Measurements from ENCODE around the gene CENPS. TPM values are rescaled to one million over a fixed set of nuclear protein-coding genes. Genes with fewer than 3 reads are reported as not detected.

Gene CENPS
- total and polyA plus RNA-seq, 2 donors (not counting 1 experiment from before 2014, with no cell fraction given), result 10.2 to 11.9 TPM

- H2AFZ ChIP-seq (ENCODE audit: low read length), result no peak overlapping the region
- no peaks in the 10 kb centered on the region for H3K9me3 ChIP-seq (ENCODE audit: control insufficient read depth, insufficient read depth, low read depth, low read length)
- no peaks in the 10 kb centered on the region for H4K20me1 ChIP-seq (ENCODE audit: control insufficient read depth, extremely low read depth, insufficient read depth, low read length)
- no peaks in the 10 kb centered on the region for H3K27me3 ChIP-seq (ENCODE audit: control insufficient read depth, insufficient read depth, low read length)
- DNase-seq (ENCODE audit: low read depth in 2 of 2), result no peak
- H3K4me3 ChIP-seq (replicated peaks in 1 of 4; ENCODE audit: control extremely low read depth in 1 of 4, insufficient read depth in 1 of 4, low read depth in 3 of 4, low read length in 4 of 4), result no peak overlapping the region
- H3K27ac ChIP-seq (ENCODE audit: insufficient read depth, low read length), result no peak overlapping the region
- H3K9ac ChIP-seq (ENCODE audit: insufficient read depth, low read length), result no peak overlapping the region
- H3K4me1 ChIP-seq (ENCODE audit: control insufficient read depth, extremely low read depth, insufficient read depth, low read length), result peaks cover 4% of the 10 kb centered on the region
- TF ChIP-seq CTCF (conservative IDR thresholded peaks at IDR 0.05 in 1 of 2, IDR thresholded peaks at IDR 0.05 in 1 of 2; ENCODE audit: low read depth in 1 of 2, low read length in 2 of 2) (no peak), EZH2 (IDR thresholded peaks at IDR 0.05; ENCODE audit: low read length, missing control alignments) (no peak)
- peaks cover 3% of the 10 kb centered on the region for H3K36me3 ChIP-seq (ENCODE audit: control insufficient read depth, insufficient read depth, low read length)
- no peak overlapping the region for H3K4me2 ChIP-seq (ENCODE audit: extremely low read depth, insufficient read depth, low read length)
- H3K79me2 ChIP-seq (ENCODE audit: control insufficient read depth, insufficient read depth, low read length), result no peaks in the 10 kb centered on the region
These were observed 27.6 kb downstream of the CENPS start for GRCh38 chr1:10457875-10458274.

GRCh38 chr1:10459184-10459583, 29.0 kb downstream of the CENPS start:
- H3K27me3 ChIP-seq (ENCODE audit: control insufficient read depth, insufficient read depth, low read length), result no peaks in the 10 kb centered on the region
- H4K20me1 ChIP-seq (ENCODE audit: control insufficient read depth, extremely low read depth, insufficient read depth, low read length), result no peaks in the 10 kb centered on the region
- peaks cover 8% of the 10 kb centered on the region for H3K36me3 ChIP-seq (ENCODE audit: control insufficient read depth, insufficient read depth, low read length)
- TF ChIP-seq CTCF (conservative IDR thresholded peaks at IDR 0.05 in 1 of 2, IDR thresholded peaks at IDR 0.05 in 1 of 2; ENCODE audit: low read depth in 1 of 2, low read length in 2 of 2) (no peak), EZH2 (IDR thresholded peaks at IDR 0.05; ENCODE audit: low read length, missing control alignments) (no peak)
- no peak overlapping the region for H3K27ac ChIP-seq (ENCODE audit: insufficient read depth, low read length)
- peak; percentile 72 to 88 for DNase-seq (ENCODE audit: low read depth in 2 of 2)
- no peaks in the 10 kb centered on the region for H3K9me3 ChIP-seq (ENCODE audit: control insufficient read depth, insufficient read depth, low read depth, low read length)
- H3K9ac ChIP-seq (ENCODE audit: insufficient read depth, low read length), result no peak overlapping the region
- no peak overlapping the region for H2AFZ ChIP-seq (ENCODE audit: low read length)
- H3K79me2 ChIP-seq (ENCODE audit: control insufficient read depth, insufficient read depth, low read length), result no peaks in the 10 kb centered on the region
- H3K4me2 ChIP-seq (ENCODE audit: extremely low read depth, insufficient read depth, low read length), result no peak overlapping the region
- no peak overlapping the region for H3K4me3 ChIP-seq (replicated peaks in 1 of 4; ENCODE audit: control extremely low read depth in 1 of 4, insufficient read depth in 1 of 4, low read depth in 3 of 4, low read length in 4 of 4)
- H3K4me1 ChIP-seq (ENCODE audit: control insufficient read depth, extremely low read depth, insufficient read depth, low read length), result peaks cover 4% of the 10 kb centered on the region

GRCh38 chr1:10467078-10467477, 36.8 kb downstream of the CENPS start:
- DNase-seq (ENCODE audit: low read depth in 2 of 2), result no peak
- peaks cover 11% of the 10 kb centered on the region for H3K36me3 ChIP-seq (ENCODE audit: control insufficient read depth, insufficient read depth, low read length)
- no peaks in the 10 kb centered on the region for H4K20me1 ChIP-seq (ENCODE audit: control insufficient read depth, extremely low read depth, insufficient read depth, low read length)
- H3K9me3 ChIP-seq (ENCODE audit: control insufficient read depth, insufficient read depth, low read depth, low read length), result no peaks in the 10 kb centered on the region
- H3K4me1 ChIP-seq (ENCODE audit: control insufficient read depth, extremely low read depth, insufficient read depth, low read length), result peaks cover 4% of the 10 kb centered on the region
- no peak overlapping the region for H3K9ac ChIP-seq (ENCODE audit: insufficient read depth, low read length)
- peaks cover 7% of the 10 kb centered on the region for H3K79me2 ChIP-seq (ENCODE audit: control insufficient read depth, insufficient read depth, low read length)
- no peak overlapping the region for H3K4me3 ChIP-seq (replicated peaks in 1 of 4; ENCODE audit: control extremely low read depth in 1 of 4, insufficient read depth in 1 of 4, low read depth in 3 of 4, low read length in 4 of 4)
- H3K4me2 ChIP-seq (ENCODE audit: extremely low read depth, insufficient read depth, low read length), result no peak overlapping the region
- H3K27ac ChIP-seq (ENCODE audit: insufficient read depth, low read length), result no peak overlapping the region
- H2AFZ ChIP-seq (ENCODE audit: low read length), result no peak overlapping the region
- H3K27me3 ChIP-seq (ENCODE audit: control insufficient read depth, insufficient read depth, low read length), result no peaks in the 10 kb centered on the region
- no peak for TF ChIP-seq CTCF (conservative IDR thresholded peaks at IDR 0.05 in 1 of 2, IDR thresholded peaks at IDR 0.05 in 1 of 2; ENCODE audit: low read depth in 1 of 2, low read length in 2 of 2)
- TF ChIP-seq EZH2 (IDR thresholded peaks at IDR 0.05; ENCODE audit: low read length, missing control alignments), result no peak
